ENCODE measurements around the gene NELL2.

Gene NELL2

GRCh38 chr12:44696542-44696941 lies 179.6 kb downstream of the NELL2 start:
- TF ChIP-seq EGR1 (IDR thresholded peaks at IDR 0.05) (no peak), USF1 (IDR thresholded peaks at IDR 0.05) (no peak), TEAD4 (IDR thresholded peaks at IDR 0.05) (no peak), TAF1 (IDR thresholded peaks at IDR 0.05; ENCODE audit: low read depth) (no peak), EP300 (IDR thresholded peaks at IDR 0.05; ENCODE audit: borderline replicate concordance) (no peak), YY1 (IDR thresholded peaks at IDR 0.05; ENCODE audit: low read depth) (no peak), CEBPB (IDR thresholded peaks at IDR 0.05) (no peak), FOXM1 (IDR thresholded peaks at IDR 0.05; ENCODE audit: borderline replicate concordance, low read depth) (no peak)

DNA sequence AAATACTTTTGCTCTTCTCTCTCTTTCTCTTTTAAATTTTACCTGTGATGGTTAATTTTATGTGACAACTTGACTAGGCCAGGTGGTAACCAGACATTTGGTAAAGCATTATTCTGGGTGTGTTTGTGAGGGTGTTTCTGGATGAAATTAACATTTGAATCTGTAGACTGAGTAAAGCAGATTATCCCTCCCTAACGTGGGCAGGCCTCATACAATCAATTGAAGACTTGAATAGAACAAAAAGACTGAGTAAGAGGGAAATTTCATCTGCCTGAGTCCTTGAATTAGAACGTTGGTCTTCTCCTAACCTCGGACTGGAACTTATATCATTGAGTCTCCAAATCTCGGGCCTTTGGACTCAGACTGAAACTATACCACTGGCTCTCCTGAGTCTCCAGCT lies 182.1 kb downstream of the NELL2 start:
- no peak for TF ChIP-seq TEAD4 (IDR thresholded peaks at IDR 0.05)
- no peak for TF ChIP-seq USF1 (IDR thresholded peaks at IDR 0.05)
- no peak for TF ChIP-seq EP300 (IDR thresholded peaks at IDR 0.05; ENCODE audit: borderline replicate concordance)
- no peak for TF ChIP-seq TCF12 (IDR thresholded peaks at IDR 0.05; ENCODE audit: low read depth)
- TF ChIP-seq RAD21 (IDR thresholded peaks at IDR 0.05; ENCODE audit: low read depth), result no peak
- no peak for TF ChIP-seq TAF1 (IDR thresholded peaks at IDR 0.05; ENCODE audit: low read depth)
- no peak for TF ChIP-seq NFIC (IDR thresholded peaks at IDR 0.05)
- TF ChIP-seq FOXM1 (IDR thresholded peaks at IDR 0.05; ENCODE audit: borderline replicate concordance, low read depth), result no peak
- no peak for TF ChIP-seq EGR1 (IDR thresholded peaks at IDR 0.05)
- no peak for TF ChIP-seq CEBPB (IDR thresholded peaks at IDR 0.05)
- TF ChIP-seq MAX (IDR thresholded peaks at IDR 0.05), result no peak
- TF ChIP-seq ZBTB7A (IDR thresholded peaks at IDR 0.05; ENCODE audit: low read depth), result no peak

DNA sequence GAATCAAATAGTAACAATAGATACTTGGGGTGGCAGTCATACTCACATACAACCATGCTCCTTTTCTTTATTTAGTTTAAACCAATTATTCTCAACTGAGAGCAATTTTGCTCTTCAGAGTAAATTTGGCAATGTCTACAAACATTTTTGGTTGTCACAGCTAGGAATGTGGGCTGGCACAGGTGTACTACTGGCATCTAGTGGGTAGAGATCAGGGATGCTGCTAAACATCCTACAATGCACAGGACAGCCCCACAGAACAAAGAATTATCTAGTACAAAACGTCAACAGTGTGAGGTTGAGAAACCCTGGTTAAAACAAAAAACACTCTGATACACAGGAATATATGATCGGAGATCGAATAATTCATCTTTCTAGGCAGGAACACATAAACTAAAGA lies 186.5 kb downstream of the NELL2 start:
- TF ChIP-seq RAD21 (IDR thresholded peaks at IDR 0.05; ENCODE audit: low read depth), result peak; percentile 39
- no peak for TF ChIP-seq EGR1 (IDR thresholded peaks at IDR 0.05)

GRCh38 chr12:44677724-44678123 lies 198.4 kb downstream of the NELL2 start:
- TF ChIP-seq TEAD4 (IDR thresholded peaks at IDR 0.05) (no peak), TAF1 (IDR thresholded peaks at IDR 0.05; ENCODE audit: low read depth) (no peak), MAX (IDR thresholded peaks at IDR 0.05) (no peak), FOXM1 (IDR thresholded peaks at IDR 0.05; ENCODE audit: borderline replicate concordance, low read depth) (no peak), RAD21 (IDR thresholded peaks at IDR 0.05; ENCODE audit: low read depth) (no peak), EP300 (IDR thresholded peaks at IDR 0.05; ENCODE audit: borderline replicate concordance) (no peak), YY1 (IDR thresholded peaks at IDR 0.05; ENCODE audit: low read depth) (no peak), ZBTB7A (IDR thresholded peaks at IDR 0.05; ENCODE audit: low read depth) (no peak), CEBPB (IDR thresholded peaks at IDR 0.05) (no peak)
- TF ChIP-seq, protein P1, sequence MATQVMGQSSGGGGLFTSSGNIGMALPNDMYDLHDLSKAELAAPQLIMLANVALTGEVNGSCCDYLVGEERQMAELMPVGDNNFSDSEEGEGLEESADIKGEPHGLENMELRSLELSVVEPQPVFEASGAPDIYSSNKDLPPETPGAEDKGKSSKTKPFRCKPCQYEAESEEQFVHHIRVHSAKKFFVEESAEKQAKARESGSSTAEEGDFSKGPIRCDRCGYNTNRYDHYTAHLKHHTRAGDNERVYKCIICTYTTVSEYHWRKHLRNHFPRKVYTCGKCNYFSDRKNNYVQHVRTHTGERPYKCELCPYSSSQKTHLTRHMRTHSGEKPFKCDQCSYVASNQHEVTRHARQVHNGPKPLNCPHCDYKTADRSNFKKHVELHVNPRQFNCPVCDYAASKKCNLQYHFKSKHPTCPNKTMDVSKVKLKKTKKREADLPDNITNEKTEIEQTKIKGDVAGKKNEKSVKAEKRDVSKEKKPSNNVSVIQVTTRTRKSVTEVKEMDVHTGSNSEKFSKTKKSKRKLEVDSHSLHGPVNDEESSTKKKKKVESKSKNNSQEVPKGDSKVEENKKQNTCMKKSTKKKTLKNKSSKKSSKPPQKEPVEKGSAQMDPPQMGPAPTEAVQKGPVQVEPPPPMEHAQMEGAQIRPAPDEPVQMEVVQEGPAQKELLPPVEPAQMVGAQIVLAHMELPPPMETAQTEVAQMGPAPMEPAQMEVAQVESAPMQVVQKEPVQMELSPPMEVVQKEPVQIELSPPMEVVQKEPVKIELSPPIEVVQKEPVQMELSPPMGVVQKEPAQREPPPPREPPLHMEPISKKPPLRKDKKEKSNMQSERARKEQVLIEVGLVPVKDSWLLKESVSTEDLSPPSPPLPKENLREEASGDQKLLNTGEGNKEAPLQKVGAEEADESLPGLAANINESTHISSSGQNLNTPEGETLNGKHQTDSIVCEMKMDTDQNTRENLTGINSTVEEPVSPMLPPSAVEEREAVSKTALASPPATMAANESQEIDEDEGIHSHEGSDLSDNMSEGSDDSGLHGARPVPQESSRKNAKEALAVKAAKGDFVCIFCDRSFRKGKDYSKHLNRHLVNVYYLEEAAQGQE (IDR thresholded peaks at IDR 0.05; ENCODE audit: low read depth), result no peak

DNA sequence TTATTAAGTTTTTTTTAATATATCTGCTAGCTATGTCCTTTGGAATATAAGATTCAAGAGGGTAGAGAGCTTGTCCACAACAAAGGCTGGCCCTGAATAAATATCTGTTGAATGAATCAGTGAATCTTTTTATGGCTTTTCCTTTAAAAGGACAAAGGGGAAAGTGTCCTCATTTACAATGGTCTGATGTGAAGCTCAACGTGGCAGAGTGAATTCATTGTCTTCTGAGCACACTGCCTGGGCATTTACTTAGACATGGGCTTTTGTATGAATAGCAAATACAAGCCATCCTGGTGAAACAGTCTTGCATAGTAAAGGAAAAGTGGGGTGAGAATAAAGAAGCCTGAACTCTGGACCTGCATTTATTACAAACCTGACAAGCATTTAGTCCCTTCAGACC lies 201.2 kb downstream of the NELL2 start:
- no peak for TF ChIP-seq NFIC (IDR thresholded peaks at IDR 0.05)

- TF ChIP-seq MAX (IDR thresholded peaks at IDR 0.05) (no peak), ZBTB7A (IDR thresholded peaks at IDR 0.05; ENCODE audit: low read depth) (no peak), CREB1 (IDR thresholded peaks at IDR 0.05; ENCODE audit: low read depth) (no peak), EGR1 (IDR thresholded peaks at IDR 0.05) (no peak), USF1 (IDR thresholded peaks at IDR 0.05) (no peak), EP300 (IDR thresholded peaks at IDR 0.05; ENCODE audit: borderline replicate concordance) (no peak), TCF12 (IDR thresholded peaks at IDR 0.05; ENCODE audit: low read depth) (no peak), YY1 (IDR thresholded peaks at IDR 0.05; ENCODE audit: low read depth) (no peak), CEBPB (IDR thresholded peaks at IDR 0.05) (no peak), FOXM1 (IDR thresholded peaks at IDR 0.05; ENCODE audit: borderline replicate concordance, low read depth) (no peak)
- TF ChIP-seq, protein P1 (IDR thresholded peaks at IDR 0.05; ENCODE audit: low read depth), result no peak
Observed at GRCh38 chr12:44673811-44674210, 202.3 kb downstream of the NELL2 start.

Data from Ishikawa (cell line).